OCI-LY3 (cell line): ENCODE data around the gene KRT13.

Source experiments
- CTCF ChIP-seq: fragments of 200-600, 300-600 bp; sonication (generic); IDR thresholded peaks from 2 replicates; pipeline ENCODE4 v1.5.1; 2014; ENCODE audit warnings: antibody characterized with exemption, low read length, low read depth
- EZH2phosphoT487 ChIP-seq: fragments of 200-600 bp; shearing (Covaris generic); IDR thresholded peaks from 2 replicates; pipeline ENCODE4 v1.6.1; 2018; ENCODE audit warnings: antibody characterized with exemption, mixed run types, low read depth

- peak; percentile 84 for TF ChIP-seq CTCF
- TF ChIP-seq EZH2phosphoT487: no peak
These were observed 43.6 kb upstream of the KRT13 start for GRCh38 chr17:41548844-41549595.
